Midbrain (tissue), 1 donor: ENCODE data around the gene SPOCK3.

Experiments used
- DNase-seq: peaks from one replicate; lab custom pipeline; 2025; lab: John Stamatoyannopoulos, UW

Gene SPOCK3

DNA sequence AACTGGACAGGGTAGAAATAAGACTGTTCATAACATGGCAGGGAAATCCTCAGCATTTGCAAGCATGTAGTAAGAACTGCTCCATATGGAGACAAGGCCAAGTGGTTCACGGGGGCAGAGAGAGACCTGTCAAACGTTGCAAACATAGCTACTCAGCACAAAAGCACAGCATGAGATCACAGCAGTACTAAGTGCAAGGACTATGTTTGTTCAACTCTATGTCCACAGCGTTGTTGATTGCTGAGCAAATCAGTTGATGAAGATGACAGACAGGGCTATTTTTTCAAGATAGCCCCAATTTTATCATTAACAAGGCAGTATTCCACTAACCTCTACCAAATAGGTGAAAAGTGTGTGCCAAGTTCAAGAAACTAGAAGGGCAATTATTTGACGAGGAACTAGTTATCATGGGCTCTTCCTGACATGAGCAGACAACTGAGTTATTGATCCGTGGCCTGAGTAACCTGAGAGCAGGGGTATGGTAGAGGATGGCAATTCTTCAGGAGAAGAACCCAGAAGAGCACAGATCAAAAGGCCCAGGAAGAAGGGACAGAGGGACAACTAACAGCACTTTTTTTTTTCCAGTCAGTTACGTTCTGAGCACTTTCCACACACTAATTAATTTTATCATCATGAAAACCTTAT, 57.4 kb downstream of the SPOCK3 start:
- DNase-seq: no peak

DNA sequence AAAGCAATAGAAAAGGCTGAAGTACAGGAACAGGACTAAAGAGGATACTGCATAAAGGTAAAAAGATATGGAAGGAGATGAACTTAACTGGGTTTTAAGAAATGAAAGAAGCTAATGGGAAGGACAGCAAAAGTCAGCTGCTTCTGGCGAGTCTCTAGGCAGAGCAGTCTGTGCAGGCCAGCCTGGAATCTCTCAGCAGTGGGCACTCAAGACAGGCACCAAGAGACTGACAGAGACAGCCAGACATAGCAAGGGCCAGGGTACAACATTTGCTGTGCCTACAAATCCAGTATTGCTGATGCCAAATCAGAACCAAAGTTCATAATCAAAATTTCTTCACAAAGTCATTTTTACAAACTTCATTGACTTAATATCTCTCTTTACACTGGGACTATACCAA, 62.4 kb downstream of the SPOCK3 start:
- no peak for DNase-seq

DNA sequence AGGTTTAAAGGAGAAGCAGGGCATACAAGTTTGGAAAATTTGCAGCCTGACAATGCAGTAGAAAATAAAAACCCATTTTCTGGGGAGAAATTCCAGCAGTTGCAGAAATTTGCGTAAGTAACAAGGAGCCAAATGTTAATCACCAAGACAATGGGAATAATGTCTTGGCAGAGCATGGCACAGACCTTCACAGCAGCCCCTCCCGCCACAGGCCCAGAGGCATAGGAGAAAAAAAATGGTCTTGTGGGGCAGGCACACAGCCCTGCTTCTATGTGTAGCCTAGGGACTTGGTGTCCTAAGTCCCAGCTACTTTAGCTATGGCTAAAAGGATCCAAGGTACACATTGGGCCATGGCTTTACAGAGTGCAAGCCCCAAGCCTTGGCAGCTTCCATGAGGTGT, 65.7 kb downstream of the SPOCK3 start:
- no peak for DNase-seq

DNA sequence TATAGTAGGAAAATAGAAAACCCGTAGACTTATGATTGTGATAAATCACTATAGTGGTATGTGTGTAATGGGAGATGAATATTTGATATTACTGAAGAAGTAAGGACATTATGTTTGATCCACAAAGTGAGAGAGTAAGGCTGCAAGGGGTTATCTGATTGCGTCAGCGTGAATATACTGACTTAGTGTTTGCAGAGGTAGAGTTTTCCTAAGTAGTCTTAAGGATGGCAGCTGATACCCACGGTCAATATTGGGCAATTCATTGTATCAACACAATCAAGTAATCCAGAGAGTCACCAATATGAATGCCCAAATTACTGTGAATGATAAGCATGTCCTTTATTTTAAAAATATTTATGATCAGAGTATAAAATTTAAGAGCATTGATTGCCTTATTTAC, 83.7 kb downstream of the SPOCK3 start:
- DNase-seq: no peak

DNA sequence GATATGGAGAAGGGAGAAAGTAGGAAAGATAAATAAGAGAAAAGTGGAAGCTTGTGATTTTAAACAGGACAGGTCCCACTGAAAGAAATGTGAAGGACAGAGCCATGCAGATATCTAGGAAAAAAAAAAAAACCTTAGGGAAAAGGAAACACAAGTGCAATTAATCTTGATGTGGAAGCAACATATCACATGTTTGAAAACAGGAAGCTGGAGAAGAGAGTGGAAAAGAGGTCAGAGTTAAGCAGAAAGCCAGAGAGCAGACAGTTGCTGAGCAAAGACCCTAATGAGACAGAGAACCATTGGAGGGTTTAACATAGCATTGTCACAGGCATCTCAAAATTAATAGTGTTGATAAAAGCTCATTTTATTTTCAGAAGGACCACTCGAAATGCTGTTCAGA, 89.7 kb downstream of the SPOCK3 start:
- no peak for DNase-seq

DNA sequence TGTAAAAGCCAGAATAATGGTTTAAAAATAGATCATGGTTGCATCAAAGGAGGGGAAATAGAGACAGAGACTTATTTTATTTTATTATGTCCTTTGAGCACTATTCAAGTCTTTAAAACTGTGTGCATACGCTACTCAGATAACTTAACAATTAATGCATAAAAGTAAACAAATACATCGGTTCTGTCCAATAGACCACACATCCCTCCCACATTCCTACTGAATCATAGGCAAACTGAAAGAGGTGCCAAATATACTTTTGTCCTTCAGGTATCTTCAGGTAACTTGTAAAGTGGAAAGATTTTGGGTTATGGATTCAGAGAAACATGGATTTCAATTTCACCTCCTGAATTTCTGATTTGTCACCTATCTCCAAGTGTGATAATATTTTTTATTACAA, 91.3 kb downstream of the SPOCK3 start:
- no peak for DNase-seq

DNA sequence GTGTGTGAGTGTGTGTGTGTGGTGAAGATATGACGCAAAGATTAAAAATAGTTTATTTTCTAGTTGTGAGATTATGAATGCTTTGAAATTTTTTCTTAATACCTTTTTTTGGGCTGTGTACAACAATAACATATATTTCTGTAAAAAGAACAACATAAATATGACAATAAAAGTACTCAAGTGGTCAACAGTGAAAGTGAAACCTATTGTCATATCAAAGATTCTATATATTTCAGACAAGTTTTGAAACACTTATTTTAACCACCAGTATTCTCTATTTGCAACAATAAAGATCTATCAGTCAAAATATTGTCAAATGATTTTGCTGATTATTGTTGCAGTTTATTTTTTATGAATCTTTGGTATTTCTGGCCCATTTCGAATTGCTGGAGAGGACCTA, 98.0 kb downstream of the SPOCK3 start:
- no peak for DNase-seq

DNA sequence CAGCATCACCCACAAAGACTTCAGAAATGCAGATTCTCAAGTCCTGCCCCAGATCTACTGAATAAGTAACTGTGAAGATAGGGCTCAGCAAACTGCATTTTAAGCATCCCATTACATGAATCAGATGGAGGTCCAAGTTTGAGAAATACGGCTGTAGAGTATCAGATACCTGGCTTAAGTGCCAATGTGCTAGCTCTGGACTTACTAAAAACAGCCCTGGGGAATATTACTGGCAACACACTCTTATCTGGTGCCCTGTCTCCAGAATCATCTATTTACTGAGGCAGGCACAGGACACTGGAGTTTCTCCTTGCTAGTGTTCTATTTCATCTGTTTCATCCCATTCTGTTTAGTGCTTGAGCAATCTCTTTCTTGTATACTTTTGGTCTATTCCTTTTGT, 105.1 kb downstream of the SPOCK3 start:
- DNase-seq: no peak

DNA sequence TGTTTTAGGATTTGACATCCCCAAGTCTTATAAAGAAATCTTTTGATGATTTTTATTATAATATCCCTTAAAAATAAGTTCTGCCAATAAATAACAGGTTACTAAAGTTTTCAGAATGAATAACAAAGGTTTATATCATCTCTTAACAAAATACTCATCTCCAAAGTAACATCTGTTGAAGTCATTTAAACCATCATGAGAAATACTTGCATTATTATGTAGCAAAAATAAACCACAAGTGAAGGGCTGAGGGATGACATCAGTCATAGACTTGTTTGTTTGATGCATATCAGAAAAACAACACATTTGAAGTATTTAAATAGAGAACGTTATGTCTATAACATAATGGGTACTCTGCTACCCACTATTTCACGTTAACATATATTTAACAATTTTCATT, 114.9 kb downstream of the SPOCK3 start:
- DNase-seq: no peak

DNA sequence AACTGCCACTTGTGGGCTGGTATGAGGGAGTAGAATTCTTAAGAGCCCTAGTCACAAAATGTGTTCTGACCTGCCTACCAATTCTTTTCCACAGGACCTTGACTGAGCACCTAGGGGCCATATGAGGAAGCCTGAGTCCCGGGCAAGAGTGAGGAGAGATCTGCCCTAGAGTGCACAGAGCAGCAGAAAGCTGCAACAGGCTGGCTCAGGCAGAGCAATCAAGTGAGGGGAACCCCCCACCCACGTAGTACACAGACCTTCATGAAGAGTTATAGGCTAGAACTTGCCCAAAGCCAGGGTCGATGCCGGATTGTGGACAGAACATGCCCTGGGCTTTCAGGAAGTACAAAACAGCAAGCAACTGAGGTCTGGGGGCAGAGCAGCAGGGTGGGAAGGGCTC, 117.0 kb downstream of the SPOCK3 start:
- no peak for DNase-seq

DNA sequence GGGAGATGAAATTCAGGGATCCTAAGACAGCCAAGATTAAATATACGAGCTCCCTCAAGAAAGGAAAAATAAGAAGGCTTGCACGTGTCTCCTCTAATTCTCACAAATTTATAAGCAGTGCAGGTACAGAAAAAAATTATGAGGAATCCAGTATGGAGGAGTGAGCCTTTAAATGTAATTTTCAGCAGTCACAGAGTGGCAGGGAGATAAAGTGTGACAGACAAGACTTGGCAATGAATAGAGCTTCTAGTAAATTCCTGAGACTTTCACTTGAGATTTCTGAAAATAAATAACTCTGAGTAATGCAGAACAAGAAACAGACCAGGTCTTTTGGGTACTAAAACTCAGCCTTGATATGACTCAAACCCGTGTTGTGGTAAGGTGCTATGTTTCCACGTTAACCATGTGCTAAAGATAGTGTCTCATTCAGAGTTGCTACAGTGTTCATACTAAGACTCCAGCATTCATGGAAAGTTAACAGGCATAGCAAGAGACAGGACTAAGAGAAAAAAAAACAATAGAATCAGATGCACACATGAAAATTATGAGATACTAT, 119.8 kb downstream of the SPOCK3 start:
- no peak for DNase-seq

DNA sequence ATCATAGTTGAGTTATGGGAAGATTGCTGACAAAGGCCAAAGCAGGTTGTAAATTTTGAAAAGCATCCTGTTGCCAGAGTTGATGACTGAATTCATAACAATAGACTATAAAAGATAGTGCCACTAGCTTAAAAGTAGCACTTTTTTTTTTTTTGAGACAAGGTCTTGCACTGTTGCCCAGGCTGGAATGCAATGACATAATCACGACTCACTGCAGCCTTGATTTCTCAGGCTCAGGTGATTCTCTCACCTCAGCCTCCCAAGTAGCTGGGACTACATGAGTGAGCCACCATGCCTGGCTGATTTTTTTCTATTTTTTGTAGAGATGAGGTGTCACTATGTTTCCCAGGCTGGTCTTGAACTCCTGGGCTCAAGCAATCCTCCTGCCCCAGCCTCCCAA, 122.7 kb downstream of the SPOCK3 start:
- no peak for DNase-seq

DNA sequence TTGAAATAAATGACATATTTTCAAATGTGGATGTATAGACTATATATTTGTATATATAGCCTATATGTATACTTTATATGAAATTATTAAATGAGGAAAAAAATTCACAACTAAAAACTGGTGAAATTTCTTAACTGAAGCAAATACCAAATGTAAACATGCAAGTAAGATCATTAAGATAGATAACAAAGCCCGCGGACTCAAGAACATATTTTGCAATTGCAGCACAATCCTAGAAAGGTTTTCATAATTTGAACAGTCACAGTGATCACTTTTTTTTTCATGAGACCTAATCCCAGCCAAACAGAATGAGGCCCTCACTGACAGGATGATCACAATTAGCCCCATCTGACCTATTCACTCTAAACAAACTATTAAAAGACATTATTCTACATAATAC, 123.2 kb downstream of the SPOCK3 start:
- DNase-seq: no peak

DNA sequence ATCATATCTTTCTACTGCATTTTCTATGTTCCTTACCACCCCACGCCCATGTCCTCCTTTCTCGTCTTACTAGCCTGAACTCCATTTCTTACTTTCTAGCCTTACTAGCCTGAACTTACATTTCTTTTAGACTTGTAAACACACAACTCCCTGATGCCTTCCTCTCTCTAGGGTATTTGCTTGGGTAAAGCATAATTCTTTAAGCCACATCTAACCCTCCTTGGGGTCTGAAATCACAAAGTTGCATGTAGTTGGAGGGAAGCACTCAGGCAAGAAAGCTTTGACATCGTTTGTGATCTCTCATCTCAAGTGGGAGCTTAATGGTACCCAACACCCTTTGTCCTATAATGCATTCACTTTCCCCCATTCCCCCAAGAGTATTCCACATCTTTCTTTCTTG, 124.4 kb downstream of the SPOCK3 start:
- DNase-seq: no peak

DNA sequence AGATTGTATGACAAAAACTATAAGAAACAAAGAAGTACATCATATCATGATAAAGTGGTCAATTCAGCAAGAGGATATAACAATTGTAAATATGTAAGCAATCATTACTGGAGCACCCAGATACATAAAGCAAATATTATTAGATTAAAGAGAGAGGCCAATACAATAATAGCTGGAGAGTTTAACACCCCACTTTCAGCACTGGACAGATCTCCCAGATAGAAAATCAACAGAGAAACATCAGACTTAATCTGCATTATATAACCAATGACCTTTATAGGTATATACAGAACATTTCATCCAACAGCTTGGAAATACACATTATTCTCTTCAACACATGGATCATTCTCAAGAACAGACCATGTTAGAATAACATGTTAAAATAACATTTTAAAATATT, 128.4 kb downstream of the SPOCK3 start:
- DNase-seq: no peak

DNA sequence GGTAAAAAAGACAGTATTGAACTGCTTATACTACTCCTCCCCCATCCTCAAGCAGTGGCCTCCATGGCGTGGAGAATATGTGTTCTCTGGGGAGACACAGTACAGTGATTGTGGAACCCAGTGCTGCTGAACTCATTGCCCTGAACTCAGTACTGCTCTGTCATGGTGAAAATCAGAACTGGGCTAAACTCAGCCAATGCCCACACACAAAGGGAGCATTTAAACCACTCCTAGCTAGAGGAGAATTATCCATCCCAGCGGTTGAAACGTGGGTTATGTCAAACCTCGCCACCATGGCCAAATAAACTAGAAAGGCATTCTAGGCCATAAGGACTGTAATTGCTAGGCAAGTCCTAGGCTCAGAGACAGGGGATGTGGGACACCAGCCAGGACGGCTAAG, 131.8 kb downstream of the SPOCK3 start:
- DNase-seq: peak; percentile 17

DNA sequence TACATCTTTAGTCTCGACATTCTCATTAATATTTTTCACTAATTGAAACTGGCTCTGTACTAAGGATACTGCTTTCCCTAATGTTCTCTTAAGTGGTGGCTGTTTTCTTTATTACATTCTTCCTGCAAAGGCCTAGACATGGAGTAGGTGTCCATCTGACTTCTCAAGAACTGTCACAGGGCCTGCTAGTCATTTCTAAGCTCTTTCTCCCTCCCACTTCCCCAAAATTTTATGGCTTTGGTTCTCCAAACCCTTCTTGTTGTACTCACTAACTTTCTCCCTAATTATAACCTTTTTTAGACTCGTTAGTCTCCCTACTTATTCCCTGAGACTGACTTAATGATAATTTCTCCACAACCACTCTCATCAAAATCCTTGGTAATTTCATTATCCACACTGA, 133.3 kb downstream of the SPOCK3 start:
- no peak for DNase-seq

DNA sequence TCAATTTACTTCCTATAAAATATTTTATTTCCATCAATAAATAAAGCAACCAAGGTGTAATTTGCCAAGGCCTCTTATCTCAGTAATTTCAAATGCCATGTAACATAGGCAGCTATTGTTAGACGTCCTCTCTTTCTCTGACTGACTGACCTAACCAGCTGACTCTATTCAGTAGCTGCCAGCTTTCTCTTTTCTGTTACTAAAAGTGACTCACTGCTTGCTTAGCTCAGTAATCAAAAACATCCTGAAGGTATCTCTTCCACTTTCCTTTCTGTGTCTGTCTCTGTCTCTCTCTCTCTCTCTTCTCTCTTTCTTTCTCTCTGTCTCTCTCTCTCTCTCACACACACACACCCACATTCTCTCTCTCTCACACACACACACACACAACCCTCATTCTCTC, 134.2 kb downstream of the SPOCK3 start:
- DNase-seq: peak; percentile 79

DNA sequence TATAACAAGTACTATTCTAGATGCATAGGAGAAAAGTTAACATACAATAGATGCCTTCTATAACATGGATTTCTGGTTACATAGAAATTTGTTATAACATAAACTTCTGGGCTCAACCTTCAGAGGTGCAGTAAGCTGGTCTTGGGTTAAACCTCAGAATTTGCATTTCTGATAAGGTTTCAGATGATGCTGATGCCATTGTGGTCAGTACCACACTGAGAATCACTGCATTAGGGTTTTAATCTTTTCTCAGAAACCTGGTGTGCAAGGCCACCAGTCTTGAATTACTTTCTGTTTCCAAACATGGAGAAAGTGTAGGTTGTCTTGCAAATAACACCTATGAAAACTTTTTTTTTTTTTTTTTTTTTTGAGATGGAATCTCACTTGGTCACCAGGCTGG, 146.2 kb downstream of the SPOCK3 start:
- no peak for DNase-seq

DNA sequence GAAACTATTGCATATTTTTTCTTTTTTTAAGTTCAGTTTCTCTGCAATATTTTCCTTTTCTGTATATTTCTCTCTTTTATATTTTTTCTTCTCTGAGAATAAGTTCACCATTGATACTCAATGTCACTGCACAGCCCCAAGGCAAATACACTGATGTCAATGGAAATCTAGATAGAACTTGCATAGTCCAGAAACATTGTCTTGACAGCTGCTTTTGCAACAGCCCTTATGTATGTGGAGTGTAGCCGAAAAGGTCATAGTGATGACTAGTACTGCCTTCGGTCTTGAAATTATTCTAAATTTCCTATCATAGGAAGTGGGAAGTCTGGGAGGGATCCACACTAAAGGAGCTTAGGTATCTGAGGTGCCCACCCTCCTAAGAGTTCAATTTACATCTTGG, 150.0 kb downstream of the SPOCK3 start:
- DNase-seq: no peak

DNA sequence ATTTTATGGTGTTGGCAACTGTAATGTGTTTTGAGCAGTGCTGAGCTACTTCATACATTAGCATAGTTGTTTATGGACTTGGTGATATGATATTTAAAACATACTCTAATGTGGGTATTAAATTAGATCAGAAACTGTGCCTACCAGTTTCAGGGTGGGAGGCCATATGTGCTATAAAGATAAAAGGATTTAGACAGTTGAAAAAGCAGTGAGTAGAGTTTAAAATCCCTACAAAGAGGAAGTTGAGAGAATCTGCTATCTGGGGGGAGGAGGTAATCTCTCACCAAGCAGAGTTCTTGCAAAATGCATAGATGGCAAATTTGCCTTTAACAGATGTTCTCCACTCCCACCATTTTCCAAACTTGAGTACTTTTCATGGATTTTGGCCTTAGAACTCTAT, 154.5 kb downstream of the SPOCK3 start:
- DNase-seq: no peak

DNA sequence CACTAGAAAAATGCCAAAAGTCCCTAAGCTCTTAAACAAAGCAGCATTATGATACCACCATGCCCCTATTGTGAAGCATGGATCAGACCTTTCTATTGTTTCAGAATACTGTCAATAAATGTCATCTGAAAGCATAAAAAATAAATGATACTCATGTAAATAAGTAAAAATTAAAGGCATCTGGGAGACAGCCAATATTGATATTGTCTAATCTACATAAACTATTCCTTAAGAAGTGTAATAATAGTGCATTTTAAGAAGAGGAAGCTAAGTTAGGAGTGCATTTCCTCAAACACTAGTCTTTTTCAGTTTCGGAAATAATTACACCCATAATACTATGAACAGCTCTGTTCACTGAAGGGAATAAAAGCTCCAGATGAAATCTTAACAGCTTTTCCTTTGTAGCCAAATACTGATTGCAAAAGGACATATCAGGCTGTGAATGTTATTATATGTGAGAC, 181.6 kb downstream of the SPOCK3 start:
- DNase-seq: peak; percentile 54

DNA sequence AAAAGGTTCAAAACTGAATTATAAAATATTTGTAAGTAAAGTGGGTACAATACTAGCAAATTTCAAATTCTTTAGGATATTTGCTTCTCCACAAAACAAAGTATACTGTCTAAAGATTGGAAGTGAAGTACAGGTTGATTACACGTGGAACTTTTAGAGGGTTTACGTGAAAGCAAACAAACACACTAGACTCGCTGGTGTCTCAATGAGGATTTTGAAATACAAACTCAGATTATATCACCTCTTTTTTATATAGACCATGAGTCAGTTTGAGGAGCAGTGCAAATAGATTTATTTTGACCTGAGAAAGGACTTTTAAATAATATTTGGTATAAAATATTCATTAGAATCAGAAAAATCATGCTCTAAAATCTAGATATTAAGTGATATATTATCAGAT, 185.0 kb downstream of the SPOCK3 start:
- no peak for DNase-seq

DNA sequence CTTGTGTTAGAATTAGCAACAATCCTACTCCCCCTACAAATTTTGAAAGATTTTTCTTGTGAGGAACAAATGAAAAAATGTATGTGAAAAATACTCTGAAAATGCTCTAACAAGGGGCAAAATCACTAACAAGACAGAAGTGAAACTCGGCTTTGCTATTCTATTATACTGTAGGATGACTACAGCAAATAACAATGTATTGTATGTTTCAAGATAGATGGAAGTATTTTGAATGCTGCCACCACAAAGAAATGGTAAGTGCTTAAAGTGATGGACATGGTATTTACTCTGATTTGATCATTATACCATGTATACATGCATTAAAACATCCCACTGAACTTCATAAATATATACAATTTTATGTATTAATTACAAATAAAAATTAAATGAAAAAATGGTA, 192.8 kb downstream of the SPOCK3 start:
- DNase-seq: no peak
